GM10266 (cell line): ENCODE measurements around the gene NEURL1.

Experiments
- DNase-seq: peaks from one replicate; pipeline ENCODE4 v3.0.0; 2012; ENCODE audit errors: extremely low spot score
- TF ChIP-seq, protein P1 (sequence below): IDR thresholded peaks from 2 replicates; pipeline ENCODE4 v1.5.1; 2012; ENCODE audit warnings: mild to moderate bottlenecking, low read depth; ENCODE audit not compliant: control insufficient read depth, insufficient read depth; ENCODE audit errors: missing control alignments

Gene NEURL1

DNA sequence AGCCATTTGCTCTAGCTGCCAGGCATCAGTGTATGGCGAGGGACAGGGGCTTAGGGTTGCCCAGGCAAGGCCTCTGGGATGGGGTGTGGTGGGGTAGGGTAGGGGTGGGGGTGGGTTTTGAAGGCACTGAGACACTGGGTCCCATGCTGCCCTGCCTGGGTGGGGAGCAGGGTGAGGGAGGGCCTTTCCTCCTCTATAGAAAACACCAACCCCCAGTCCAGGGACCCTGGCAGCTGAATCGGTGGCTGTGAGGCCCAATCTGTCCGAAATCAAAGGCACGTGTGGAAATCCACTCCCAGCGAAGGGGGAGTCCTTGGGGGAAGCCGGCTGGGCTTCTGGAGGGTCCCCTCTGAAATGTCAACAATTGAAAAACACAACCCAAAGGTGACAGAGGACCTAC is 106.4 kb downstream of the NEURL1 start:
- TF ChIP-seq, protein P1, sequence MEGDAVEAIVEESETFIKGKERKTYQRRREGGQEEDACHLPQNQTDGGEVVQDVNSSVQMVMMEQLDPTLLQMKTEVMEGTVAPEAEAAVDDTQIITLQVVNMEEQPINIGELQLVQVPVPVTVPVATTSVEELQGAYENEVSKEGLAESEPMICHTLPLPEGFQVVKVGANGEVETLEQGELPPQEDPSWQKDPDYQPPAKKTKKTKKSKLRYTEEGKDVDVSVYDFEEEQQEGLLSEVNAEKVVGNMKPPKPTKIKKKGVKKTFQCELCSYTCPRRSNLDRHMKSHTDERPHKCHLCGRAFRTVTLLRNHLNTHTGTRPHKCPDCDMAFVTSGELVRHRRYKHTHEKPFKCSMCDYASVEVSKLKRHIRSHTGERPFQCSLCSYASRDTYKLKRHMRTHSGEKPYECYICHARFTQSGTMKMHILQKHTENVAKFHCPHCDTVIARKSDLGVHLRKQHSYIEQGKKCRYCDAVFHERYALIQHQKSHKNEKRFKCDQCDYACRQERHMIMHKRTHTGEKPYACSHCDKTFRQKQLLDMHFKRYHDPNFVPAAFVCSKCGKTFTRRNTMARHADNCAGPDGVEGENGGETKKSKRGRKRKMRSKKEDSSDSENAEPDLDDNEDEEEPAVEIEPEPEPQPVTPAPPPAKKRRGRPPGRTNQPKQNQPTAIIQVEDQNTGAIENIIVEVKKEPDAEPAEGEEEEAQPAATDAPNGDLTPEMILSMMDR = no peak
- no peak for DNase-seq

DNA sequence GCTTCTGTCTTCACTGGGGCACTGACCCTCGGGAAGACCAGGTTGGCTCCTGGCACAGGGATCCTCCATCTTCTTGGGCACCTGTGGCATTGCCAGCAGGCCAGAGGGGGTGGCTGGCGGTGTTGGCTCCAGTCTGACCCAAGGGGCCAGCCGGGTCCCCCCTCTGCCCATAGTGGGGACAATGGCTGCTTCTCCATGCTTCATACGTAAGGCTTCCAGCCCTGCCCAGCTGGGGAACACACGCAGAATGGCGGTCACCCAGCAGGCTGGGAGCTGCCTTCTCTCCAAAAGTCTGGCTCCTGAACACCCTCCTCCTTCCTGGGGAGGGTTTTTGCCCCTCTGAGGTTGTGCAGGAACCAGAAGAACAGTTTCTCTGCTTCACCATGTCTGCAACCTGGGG is 106.8 kb downstream of the NEURL1 start:
- no peak for DNase-seq
- TF ChIP-seq, protein P1 = no peak

DNA sequence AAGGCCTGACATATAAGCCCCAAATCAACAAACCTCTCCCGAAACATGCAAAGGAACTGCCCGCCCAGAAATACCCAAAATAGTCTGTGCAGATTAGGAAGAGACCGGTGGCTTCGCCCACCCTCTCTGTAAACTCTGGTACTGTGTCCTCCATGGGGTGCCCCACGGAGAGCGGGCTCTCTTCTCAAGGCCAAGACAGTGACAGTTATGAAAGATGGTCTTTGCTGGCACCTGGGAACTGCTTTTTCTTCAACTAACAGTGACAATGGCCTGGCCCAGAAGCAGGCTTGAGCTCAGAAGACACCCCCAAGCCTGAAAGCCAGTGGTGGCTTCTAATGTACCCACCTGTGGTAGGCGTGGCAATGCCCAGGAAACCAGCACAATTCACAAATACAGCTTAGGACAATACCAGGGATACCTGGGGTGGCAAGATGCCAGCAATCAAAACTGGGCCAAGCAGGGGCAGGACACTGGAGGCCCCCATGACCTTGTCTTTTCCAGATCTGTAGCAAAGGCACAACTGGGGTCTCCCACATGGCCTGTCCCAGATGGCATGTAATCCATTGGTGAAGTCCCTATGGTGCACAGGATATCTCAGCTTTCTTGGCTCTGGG is 107.6 kb downstream of the NEURL1 start:
- TF ChIP-seq, protein P1 = no peak
- DNase-seq = no peak

DNA sequence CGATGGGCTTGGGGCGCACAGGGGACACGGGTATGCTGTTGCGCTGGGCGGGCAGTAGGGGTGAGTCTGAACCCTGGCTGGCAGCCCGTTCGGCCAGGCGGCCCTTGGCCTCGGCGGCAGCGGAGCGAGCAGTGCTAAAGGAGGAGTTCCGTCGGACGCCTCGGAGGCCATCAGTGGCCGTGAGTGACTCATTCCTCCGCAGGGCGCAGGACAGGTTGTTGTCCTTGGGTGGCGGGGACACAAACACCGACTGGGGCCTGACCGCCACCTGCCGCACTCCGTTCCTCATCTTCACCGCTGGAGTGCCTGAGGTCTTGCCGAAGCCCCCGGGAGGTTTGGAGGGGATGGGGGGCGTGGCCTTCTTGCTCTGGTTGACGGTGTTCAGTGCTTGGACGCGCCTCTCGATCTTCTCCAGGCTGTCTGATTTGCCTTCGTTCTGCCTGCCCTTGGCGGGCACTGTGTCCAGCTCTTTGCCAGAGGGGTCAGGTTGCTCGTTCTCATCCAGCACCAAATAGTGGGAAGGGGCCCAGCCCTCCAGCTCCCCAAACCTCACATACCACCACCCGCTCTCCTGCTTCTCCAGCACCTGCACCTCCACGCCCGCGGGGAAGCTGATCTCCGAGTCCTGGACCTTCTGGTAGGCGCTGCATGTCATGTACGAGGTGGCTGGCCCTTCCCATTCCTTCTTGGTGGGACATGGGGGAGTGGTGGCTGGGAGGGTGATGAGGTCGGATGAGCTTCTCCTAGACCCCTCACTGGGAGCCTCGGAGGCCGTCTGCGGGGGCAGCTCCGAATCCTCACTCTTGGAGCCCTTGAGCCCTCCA is 108.7 kb downstream of the NEURL1 start:
- DNase-seq = no peak
- TF ChIP-seq, protein P1 = no peak

DNA sequence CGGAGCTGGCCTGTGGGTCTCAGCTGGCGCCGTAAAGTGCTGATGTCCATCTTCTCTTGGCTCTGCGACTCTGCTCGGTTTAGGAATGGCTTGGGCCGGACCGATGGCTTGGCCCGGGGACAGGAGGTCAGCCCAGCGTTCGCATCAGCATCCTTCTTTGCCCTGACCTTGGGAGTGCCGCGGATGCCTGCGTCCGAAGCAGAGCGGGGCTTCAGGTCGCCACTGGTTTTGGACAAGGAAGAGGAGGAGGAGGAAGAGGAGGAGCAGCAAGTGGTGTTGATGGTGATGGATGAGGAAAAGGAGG is 109.3 kb downstream of the NEURL1 start:
- no peak for DNase-seq
- TF ChIP-seq, protein P1 = no peak

DNA sequence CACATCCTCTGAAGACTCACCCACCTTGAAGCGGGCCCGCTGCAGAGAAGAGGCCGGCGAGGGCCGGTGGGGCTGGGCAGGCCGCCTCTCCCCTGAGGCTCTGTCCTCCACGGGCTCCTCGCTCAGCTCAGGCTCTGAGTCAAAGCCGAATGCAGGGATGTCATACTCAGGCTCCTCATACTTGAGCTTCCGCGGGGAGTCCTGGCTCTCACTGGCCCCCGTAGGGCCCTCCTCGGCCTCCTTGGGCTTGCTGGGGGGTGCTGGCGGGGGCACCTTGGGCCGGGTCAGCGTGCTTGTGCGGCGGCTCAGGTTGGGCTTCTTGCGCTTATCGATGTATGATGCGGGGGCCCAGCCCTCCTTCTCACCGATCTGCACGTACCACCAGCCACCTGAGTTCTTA is 109.9 kb downstream of the NEURL1 start:
- TF ChIP-seq, protein P1 = no peak
- DNase-seq = no peak
